HG03565 (cell line): ENCODE measurements around the gene RBM45.
"Not testable (repeated sequence)": the region's sequence is repeated elsewhere in the genome, so short reads cannot be mapped to it uniquely, and the experiment has no call there.

Source experiments
- ATAC-seq: cut with Tn5 transposase; IDR thresholded peaks from one replicate; pipeline ENCODE4 v1.9.1; 2021; ENCODE audit warnings: mild to moderate bottlenecking, moderate library complexity; ENCODE audit not compliant: unreplicated experiment

The RBM45 gene

GRCh38 chr2:178112202-178113152, at the start of gene RBM45:
TSS of gene RBM45 (plus strand) at chr2:178112437. CDS start at chr2:178112547, 110 bp downstream.
- peak; percentile 91 for ATAC-seq

- no peak for ATAC-seq
Measured at GRCh38 chr2:178066324-178066723, 45.9 kb upstream of the RBM45 start.

GRCh38 chr2:178066890-178067669, 45.2 kb upstream of the RBM45 start:
- ATAC-seq = no peak

- no peak for ATAC-seq
Measured at GRCh38 chr2:178068823-178069454, 43.3 kb upstream of the RBM45 start.

GRCh38 chr2:178069551-178069950, 42.7 kb upstream of the RBM45 start:
- ATAC-seq = no peak

- ATAC-seq = no peak
Measured at GRCh38 chr2:178070824-178071223, 41.4 kb upstream of the RBM45 start.

- no peak for ATAC-seq
Measured at GRCh38 chr2:178072000-178072382, 40.2 kb upstream of the RBM45 start.

- no peak for ATAC-seq
Measured at GRCh38 chr2:178072383-178073301, 39.6 kb upstream of the RBM45 start, which contains the start of gene PDE11A. TSS of gene PDE11A (minus strand) at chr2:178072777. CDS start at chr2:178072437, 340 bp downstream.

- ATAC-seq = no peak
Measured at GRCh38 chr2:178074123-178075005, 37.9 kb upstream of the RBM45 start.

GRCh38 chr2:178075006-178075326, 37.3 kb upstream of the RBM45 start:
- no peak for ATAC-seq

GRCh38 chr2:178076130-178076529, 36.1 kb upstream of the RBM45 start:
- ATAC-seq = no peak

GRCh38 chr2:178079279-178079678, 33.0 kb upstream of the RBM45 start:
- ATAC-seq = not testable (repeated sequence)

GRCh38 chr2:178082408-178083045, 29.7 kb upstream of the RBM45 start:
- ATAC-seq = no peak

GRCh38 chr2:178084273-178084672, 28.0 kb upstream of the RBM45 start:
- ATAC-seq = no peak

- no peak for ATAC-seq
Measured at GRCh38 chr2:178088774-178089270, 23.4 kb upstream of the RBM45 start.

- ATAC-seq = no peak
Measured at GRCh38 chr2:178093471-178093870, 18.8 kb upstream of the RBM45 start.

GRCh38 chr2:178101321-178102079, 10.7 kb upstream of the RBM45 start:
- ATAC-seq = no peak

- ATAC-seq = no peak
Measured at GRCh38 chr2:178105566-178105965, 6.7 kb upstream of the RBM45 start.
